ENCODE measurements around the gene RBM15B.

DNA sequence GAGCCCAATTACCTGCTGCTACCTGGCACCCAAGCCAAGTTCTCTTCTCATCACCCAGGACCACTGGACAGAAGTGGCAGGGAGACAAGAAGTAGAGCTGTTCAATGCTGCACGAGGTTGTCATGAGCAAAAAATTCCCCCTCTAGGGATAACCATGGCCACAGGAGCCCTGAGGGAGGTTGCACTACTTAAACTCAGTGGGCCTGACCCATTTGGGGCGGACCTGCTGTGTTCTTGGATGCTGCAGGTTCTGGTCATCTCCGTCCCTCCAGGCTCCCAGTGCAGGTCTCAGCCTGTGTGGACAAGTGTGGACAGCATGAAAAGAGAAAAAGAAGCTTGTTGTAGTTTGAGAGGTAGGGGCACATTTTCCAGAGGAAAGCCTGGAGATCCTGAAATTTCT is 32.1 kb upstream of the RBM15B start:
- TF ChIP-seq, protein P1, sequence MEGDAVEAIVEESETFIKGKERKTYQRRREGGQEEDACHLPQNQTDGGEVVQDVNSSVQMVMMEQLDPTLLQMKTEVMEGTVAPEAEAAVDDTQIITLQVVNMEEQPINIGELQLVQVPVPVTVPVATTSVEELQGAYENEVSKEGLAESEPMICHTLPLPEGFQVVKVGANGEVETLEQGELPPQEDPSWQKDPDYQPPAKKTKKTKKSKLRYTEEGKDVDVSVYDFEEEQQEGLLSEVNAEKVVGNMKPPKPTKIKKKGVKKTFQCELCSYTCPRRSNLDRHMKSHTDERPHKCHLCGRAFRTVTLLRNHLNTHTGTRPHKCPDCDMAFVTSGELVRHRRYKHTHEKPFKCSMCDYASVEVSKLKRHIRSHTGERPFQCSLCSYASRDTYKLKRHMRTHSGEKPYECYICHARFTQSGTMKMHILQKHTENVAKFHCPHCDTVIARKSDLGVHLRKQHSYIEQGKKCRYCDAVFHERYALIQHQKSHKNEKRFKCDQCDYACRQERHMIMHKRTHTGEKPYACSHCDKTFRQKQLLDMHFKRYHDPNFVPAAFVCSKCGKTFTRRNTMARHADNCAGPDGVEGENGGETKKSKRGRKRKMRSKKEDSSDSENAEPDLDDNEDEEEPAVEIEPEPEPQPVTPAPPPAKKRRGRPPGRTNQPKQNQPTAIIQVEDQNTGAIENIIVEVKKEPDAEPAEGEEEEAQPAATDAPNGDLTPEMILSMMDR (IDR thresholded peaks at IDR 0.05), result no peak
- no peak for TF ChIP-seq SMAD4 (CRISPR knock-in tag; IDR thresholded peaks at IDR 0.05)
- TF ChIP-seq, protein P2, sequence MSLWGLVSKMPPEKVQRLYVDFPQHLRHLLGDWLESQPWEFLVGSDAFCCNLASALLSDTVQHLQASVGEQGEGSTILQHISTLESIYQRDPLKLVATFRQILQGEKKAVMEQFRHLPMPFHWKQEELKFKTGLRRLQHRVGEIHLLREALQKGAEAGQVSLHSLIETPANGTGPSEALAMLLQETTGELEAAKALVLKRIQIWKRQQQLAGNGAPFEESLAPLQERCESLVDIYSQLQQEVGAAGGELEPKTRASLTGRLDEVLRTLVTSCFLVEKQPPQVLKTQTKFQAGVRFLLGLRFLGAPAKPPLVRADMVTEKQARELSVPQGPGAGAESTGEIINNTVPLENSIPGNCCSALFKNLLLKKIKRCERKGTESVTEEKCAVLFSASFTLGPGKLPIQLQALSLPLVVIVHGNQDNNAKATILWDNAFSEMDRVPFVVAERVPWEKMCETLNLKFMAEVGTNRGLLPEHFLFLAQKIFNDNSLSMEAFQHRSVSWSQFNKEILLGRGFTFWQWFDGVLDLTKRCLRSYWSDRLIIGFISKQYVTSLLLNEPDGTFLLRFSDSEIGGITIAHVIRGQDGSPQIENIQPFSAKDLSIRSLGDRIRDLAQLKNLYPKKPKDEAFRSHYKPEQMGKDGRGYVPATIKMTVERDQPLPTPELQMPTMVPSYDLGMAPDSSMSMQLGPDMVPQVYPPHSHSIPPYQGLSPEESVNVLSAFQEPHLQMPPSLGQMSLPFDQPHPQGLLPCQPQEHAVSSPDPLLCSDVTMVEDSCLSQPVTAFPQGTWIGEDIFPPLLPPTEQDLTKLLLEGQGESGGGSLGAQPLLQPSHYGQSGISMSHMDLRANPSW (CRISPR knock-in tag; conservative IDR thresholded peaks at IDR 0.05; ENCODE audit: low read depth), result no peak
- no peak for TF ChIP-seq FOXJ3 (CRISPR knock-in tag; IDR thresholded peaks at IDR 0.05; ENCODE audit: borderline replicate concordance)
- TF ChIP-seq, protein P3, sequence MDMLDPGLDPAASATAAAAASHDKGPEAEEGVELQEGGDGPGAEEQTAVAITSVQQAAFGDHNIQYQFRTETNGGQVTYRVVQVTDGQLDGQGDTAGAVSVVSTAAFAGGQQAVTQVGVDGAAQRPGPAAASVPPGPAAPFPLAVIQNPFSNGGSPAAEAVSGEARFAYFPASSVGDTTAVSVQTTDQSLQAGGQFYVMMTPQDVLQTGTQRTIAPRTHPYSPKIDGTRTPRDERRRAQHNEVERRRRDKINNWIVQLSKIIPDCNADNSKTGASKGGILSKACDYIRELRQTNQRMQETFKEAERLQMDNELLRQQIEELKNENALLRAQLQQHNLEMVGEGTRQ (CRISPR knock-in tag; IDR thresholded peaks at IDR 0.05), result no peak
- TF ChIP-seq, protein P4, sequence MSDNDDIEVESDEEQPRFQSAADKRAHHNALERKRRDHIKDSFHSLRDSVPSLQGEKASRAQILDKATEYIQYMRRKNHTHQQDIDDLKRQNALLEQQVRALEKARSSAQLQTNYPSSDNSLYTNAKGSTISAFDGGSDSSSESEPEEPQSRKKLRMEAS (CRISPR knock-in tag; IDR thresholded peaks at IDR 0.05), result no peak
- TF ChIP-seq, protein P5, sequence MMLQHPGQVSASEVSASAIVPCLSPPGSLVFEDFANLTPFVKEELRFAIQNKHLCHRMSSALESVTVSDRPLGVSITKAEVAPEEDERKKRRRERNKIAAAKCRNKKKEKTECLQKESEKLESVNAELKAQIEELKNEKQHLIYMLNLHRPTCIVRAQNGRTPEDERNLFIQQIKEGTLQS (CRISPR knock-in tag; conservative IDR thresholded peaks at IDR 0.05), result no peak
- TF ChIP-seq, protein P6, sequence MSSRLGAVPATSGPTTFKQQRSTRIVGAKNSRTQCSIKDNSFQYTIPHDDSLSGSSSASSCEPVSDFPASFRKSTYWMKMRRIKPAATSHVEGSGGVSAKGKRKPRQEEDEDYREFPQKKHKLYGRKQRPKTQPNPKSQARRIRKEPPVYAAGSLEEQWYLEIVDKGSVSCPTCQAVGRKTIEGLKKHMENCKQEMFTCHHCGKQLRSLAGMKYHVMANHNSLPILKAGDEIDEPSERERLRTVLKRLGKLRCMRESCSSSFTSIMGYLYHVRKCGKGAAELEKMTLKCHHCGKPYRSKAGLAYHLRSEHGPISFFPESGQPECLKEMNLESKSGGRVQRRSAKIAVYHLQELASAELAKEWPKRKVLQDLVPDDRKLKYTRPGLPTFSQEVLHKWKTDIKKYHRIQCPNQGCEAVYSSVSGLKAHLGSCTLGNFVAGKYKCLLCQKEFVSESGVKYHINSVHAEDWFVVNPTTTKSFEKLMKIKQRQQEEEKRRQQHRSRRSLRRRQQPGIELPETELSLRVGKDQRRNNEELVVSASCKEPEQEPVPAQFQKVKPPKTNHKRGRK (CRISPR knock-in tag; IDR thresholded peaks at IDR 0.05; ENCODE audit: borderline replicate concordance), result no peak
- no peak for TF ChIP-seq SP1 (CRISPR knock-in tag; conservative IDR thresholded peaks at IDR 0.05)
- no peak for TF ChIP-seq TP53 (CRISPR knock-in tag; IDR thresholded peaks at IDR 0.05)
- TF ChIP-seq, protein P7, sequence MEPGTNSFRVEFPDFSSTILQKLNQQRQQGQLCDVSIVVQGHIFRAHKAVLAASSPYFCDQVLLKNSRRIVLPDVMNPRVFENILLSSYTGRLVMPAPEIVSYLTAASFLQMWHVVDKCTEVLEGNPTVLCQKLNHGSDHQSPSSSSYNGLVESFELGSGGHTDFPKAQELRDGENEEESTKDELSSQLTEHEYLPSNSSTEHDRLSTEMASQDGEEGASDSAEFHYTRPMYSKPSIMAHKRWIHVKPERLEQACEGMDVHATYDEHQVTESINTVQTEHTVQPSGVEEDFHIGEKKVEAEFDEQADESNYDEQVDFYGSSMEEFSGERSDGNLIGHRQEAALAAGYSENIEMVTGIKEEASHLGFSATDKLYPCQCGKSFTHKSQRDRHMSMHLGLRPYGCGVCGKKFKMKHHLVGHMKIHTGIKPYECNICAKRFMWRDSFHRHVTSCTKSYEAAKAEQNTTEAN (CRISPR knock-in tag; IDR thresholded peaks at IDR 0.05), result no peak
- TF ChIP-seq, protein P8, sequence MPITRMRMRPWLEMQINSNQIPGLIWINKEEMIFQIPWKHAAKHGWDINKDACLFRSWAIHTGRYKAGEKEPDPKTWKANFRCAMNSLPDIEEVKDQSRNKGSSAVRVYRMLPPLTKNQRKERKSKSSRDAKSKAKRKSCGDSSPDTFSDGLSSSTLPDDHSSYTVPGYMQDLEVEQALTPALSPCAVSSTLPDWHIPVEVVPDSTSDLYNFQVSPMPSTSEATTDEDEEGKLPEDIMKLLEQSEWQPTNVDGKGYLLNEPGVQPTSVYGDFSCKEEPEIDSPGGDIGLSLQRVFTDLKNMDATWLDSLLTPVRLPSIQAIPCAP (CRISPR knock-in tag; IDR thresholded peaks at IDR 0.05), result no peak

Data from WTC11 (cell line).